Epithelial cell of esophagus (primary cell): ENCODE results near the gene TCAP.
"Not testable (repeated sequence)": the region's sequence is repeated elsewhere in the genome, so short reads cannot be mapped to it uniquely, and the experiment has no call there.

ENCODE experiments used
- DNase-seq: peaks from one replicate; pipeline ENCODE4 v3.0.0; 2010; ENCODE audit warnings: low read depth
- H3K4me3 ChIP-seq: 2 replicates; pipeline ENCODE4 v1.5.1; 2011; ENCODE audit warnings: mild to moderate bottlenecking, low read length, control low read depth
- TF ChIP-seq, protein P1 (sequence below): IDR thresholded peaks from 2 replicates; pipeline ENCODE4 v1.5.1; 2011; ENCODE audit warnings: low read depth, mild to moderate bottlenecking, low read length, control low read depth, inconsistent platforms; ENCODE audit not compliant: insufficient read depth; ENCODE audit errors: missing control alignments

Gene TCAP

DNA sequence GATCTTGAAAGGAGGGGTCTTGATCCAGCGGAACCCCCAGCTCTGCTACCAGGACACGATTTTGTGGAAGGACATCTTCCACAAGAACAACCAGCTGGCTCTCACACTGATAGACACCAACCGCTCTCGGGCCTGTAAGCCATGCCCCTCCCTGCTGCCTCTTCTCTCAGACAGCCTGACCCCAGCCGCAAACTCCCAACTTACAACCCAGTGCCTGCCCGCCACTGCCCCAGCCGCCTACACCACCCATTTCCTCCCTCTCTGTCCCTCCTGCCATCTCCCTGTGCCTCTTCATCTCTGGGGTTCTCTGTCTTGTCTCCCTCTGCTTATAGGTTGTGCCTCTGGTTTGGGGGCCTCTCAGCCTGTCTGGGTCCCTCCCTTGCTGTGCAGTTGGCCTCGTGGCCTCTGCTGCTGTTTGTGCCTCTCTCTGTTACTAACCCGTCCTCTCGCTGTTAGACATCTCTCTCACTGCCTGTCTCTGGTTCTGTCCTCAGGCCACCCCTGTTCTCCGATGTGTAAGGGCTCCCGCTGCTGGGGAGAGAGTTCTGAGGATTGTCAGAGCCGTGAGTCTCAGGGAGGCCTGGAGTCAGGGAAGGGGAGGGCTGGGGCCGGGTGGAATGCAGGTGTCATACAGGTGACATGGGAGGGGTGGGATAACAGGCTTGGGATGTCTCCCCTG, 44.3 kb downstream of the TCAP start:
- TF ChIP-seq, protein P1, sequence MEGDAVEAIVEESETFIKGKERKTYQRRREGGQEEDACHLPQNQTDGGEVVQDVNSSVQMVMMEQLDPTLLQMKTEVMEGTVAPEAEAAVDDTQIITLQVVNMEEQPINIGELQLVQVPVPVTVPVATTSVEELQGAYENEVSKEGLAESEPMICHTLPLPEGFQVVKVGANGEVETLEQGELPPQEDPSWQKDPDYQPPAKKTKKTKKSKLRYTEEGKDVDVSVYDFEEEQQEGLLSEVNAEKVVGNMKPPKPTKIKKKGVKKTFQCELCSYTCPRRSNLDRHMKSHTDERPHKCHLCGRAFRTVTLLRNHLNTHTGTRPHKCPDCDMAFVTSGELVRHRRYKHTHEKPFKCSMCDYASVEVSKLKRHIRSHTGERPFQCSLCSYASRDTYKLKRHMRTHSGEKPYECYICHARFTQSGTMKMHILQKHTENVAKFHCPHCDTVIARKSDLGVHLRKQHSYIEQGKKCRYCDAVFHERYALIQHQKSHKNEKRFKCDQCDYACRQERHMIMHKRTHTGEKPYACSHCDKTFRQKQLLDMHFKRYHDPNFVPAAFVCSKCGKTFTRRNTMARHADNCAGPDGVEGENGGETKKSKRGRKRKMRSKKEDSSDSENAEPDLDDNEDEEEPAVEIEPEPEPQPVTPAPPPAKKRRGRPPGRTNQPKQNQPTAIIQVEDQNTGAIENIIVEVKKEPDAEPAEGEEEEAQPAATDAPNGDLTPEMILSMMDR: no peak
- DNase-seq: no peak
- no peak overlapping the region for H3K4me3 ChIP-seq

DNA sequence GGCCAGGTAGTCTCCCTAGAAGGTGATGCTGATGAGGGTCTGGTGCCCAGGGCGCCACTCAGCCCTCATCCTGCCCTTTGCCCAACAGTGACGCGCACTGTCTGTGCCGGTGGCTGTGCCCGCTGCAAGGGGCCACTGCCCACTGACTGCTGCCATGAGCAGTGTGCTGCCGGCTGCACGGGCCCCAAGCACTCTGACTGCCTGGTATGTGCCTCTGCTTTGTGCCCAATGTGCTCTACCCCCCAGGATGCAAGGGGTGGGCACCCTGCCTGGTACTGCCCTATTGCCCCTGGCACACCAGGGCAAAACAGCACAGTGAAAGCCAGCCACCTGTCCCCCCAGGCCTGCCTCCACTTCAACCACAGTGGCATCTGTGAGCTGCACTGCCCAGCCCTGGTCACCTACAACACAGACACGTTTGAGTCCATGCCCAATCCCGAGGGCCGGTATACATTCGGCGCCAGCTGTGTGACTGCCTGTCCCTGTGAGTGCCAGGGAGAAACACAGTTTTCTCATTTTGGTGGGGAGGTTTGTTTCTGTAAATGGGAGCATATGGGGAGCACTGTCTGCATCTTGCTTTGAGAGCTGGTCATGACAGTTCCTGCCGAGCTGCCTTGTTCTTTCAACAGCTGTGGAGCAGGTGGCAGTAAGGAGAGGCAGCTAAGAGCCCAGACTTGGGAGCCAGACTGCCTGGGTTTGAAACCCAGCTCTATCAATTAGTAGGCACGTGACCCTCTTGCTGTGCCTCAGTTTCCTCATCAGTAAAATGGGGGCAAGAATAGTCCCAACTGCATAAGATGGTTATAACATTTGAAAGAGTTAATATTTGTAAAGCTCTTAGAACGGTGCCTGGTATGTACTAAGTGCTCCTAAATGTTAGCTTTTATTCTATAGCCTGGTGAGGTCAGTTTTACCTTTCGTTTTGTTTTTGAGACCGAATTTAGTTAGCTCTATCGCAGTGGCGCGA, 45.1 kb downstream of the TCAP start:
- DNase-seq: no peak
- TF ChIP-seq, protein P1: no peak
- no peak overlapping the region for H3K4me3 ChIP-seq

DNA sequence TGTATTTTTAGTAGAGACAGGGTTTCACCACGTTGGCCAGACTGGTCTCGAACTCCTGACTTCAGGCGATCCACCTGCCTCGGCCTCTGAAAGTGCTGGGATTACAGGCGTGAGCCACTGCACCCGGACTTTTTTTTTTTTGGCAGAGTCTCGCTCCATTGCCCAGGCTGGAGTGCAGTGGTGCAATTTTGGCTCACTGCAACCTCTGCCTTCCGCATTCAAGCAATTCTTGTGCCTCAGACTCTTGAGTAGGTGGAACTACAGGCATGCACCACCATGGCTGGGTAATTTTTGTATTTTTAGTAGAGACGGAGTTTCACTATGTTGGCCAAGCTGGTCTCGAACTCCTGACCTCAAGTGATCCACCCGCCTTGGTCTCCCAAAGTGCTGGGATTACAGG, 45.9 kb downstream of the TCAP start:
- not testable (repeated sequence) for DNase-seq, H3K4me3 ChIP-seq

DNA sequence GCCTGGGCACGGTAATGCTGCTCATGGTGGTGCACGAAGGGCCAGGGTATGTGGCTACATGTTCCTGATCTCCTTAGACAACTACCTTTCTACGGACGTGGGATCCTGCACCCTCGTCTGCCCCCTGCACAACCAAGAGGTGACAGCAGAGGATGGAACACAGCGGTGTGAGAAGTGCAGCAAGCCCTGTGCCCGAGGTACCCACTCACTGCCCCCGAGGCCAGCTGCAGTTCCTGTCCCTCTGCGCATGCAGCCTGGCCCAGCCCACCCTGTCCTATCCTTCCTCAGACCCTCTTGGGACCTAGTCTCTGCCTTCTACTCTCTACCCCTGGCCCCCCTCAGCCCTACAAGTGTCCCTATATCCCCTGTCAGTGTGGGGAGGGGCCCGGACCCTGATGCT, 46.7 kb downstream of the TCAP start:
- no peak overlapping the region for H3K4me3 ChIP-seq
- TF ChIP-seq, protein P1: no peak
- no peak for DNase-seq

DNA sequence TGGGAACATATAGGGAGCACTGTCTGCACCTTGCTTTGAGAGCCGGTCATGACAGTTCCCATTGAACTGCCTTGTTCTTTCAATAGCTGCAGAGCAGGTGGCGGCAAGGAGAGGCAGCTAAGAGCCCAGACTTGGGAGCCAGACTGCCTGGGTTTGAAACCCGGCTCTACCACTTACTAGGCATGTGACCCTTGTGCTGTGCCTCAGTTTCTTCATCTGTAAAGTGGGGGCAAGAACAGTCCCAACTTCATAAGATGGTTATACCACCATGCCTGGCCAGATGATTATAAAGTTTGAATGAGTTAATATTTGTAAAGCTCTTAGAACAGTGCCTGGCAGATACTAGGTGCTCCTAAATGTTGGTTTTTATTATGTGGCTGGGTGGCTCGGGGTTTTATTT, 49.1 kb downstream of the TCAP start:
- TF ChIP-seq, protein P1: no peak
- H3K4me3 ChIP-seq: no peak overlapping the region
- no peak for DNase-seq

DNA sequence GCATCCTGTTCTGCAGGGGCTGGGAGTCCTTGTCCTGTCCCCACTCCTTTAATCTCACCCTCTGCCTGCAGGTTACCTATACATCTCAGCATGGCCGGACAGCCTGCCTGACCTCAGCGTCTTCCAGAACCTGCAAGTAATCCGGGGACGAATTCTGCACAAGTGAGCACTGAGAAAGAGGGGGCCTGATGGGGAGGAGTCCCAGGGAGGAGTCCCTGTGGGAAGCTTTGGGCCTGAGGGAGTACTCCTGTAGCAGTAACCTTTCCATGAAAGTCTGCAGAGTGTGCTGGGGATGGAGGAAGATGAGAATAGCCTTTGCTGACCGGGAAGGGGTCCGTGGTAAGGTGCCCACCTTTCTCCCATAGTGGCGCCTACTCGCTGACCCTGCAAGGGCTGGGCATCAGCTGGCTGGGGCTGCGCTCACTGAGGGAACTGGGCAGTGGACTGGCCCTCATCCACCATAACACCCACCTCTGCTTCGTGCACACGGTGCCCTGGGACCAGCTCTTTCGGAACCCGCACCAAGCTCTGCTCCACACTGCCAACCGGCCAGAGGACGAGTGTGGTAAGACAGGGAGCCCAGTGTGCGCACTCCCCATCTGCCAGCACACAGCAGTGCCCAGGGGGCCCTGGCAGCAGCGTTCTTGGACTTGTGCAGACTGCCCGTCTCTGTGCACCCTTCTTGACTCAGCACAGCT, 50.4 kb downstream of the TCAP start:
- H3K4me3 ChIP-seq: no peak overlapping the region
- TF ChIP-seq, protein P1: no peak
- no peak for DNase-seq
